Hippocampal formation (tissue), 2 donors: ENCODE measurements around the gene GPR108.

Source experiments
- DNase-seq, 2 donors: peaks; one replicate each; lab custom pipeline; 2025; lab: John Stamatoyannopoulos, UW

The GPR108 gene

DNA sequence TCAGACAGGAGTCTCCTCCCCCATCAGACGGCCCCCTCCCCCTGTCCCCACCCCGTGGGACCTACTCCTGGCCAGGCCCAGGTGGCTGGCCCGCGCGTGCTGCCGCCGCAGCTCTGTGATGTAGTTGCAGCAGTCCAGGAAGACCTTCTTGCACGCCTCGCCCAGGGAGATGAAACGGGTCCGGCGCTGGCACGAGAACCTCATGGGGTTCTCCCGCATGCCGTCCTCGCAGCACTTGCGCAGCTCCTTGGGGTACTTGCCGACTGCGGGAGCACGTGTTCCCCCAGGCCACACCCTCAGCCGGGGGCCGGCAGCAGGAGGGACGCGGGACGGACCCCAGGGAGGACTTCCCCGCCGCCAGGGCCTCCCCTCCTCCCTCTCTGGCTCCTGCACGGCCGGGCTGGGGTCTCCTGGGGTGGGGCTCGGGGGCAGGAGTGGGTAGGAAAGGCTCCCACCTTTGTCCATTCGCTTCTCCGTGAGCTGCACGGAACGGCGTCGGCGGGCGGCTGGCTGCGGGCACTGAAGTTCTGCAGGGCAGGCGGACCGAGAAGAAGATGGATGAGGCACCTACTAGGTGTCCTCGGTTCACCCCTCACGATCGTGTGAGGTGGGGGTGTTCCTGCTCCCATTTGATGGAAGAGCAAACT is 30.2 kb downstream of the GPR108 start:
- no peak for DNase-seq

DNA sequence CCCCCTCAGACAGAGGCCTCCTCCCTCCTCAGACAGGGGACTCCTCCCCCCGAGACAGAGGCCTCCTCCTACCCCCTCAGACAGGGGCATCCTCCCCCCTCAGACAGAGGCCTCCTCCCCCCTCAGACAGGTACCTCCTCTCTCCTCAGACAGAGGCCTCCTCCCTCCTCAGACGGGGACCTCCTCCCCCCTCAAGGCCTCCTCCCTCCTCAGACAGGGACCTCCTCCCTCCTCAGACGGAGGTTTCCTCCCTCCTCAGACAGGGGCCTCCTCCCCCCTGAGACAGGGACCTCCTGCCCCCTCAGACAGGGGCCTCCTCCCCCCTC is 30.8 kb downstream of the GPR108 start:
- DNase-seq, result no peak

DNA sequence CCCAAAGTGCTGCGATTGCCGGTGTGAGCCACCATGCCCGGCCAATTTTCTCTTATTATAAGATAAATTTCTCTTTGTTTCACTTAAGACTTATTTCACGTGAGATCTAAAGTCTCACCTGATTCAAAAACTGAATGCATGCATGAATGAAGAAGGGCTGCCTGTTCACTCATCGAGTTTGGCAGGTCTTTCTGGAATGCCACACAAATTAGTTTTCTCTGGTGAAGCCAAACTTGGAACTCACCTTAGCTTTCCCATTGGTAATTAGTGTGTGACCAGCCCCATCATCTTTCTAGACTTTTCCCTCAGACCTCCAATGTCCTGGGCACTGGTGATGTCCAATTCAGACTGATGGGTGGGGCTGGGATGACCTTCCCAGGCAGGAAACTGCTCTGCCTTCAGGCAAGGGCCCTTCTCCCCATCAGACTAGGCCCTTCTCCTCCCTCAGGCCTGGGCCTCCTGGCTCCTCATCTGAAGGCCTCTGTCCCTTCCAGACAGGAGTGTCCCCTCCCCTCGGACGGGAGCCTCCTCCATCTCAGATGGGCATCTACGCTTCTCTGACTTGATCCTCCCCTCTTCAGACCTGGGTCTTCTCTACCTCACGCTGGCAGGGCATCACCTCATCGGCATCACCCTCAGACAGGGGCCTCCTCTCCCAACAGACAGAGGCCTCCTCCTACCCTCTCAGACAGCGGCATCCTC is 31.3 kb downstream of the GPR108 start:
- no peak for DNase-seq

DNA sequence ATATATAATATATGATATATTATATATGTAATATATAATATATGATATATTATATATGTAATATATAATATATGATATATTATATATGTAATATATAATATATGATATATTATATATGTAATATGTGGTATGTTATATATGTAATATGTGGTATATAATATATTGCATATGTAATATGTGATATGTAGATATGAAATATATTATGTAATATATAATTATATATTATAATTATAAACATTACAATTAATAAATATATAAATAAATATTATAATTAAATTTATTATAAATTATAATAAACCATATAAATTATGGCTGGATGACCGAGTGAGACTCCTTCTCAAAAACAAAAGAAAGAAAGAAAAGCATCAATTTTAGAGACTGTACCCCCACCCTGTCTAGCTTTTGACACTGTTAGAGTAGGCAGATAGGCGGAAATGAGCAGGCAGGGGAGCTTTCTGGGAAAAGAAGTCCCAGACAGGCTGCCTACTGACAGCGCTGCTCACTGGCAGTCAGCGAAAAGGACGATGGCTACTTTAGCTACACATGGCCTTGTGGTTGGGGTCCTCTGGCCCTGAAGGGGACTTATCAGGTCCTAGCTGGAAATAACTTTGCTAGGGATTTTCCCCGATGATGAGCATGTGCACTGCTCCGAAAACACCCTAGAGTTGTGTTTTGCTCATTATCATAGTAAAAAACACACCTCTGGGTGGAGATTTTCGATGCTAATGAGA is 36.6 kb downstream of the GPR108 start:
- no peak for DNase-seq

DNA sequence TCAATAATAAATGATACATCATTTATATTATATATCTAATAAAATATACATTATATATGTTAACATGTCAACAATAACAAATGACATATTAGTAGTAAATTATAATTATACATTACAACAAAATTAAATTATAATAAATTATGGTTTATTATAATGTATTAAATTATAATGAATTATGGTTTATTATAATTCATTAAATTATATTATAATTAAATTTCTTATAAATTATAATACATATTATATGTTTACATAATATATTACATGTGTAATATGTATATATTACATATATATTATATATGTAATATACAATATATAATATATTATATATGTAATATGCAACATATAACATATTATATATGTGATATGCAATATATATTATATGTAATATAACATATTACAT is 37.4 kb downstream of the GPR108 start:
- no peak for DNase-seq

DNA sequence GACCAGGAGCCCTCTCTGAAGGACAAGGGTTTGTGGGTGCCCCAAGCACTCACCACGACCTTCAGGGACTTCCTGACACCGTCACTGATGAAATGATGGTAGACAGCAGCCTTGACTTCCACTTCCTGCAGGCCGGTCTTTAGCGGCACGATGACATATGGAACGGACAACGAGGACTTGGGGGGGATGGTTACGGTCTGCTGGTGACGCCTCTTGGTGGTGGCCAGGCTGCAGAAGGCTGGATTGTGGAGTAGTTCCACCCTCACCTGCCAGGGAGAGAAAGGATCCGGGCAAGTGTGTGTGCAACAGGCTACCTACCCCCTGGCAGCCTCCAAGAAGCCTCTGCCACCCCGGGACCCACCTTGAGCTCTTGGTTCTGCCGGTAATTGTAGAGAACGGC is 40.1 kb downstream of the GPR108 start:
- DNase-seq, result no peak

DNA sequence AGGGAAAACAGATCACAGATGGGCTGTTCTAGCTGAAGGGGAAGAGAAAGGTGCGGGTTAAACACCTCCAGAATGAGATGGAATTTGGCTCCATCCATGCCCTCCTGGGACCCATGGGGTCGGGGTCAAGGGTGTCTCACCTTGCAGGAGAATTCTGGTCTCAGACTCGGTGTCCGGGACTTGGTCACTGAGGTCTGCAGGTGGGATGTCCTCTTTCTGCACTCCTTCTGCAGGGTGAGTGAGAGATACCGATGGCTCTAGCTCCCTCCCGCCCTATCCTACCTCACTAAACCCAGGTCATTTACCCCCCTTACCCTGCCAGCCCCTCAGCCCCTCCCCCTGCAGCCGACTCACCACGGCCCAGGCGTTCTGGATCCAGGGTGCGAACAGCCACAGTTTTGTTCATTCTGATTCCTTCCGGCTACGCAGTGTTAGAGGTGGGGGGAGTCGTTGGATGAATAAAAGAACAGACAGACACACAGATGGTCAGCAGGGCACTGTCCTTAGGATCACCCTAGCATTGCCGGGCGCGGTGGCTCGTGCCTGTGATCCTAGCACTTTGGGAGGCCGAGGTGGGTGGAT is 41.0 kb downstream of the GPR108 start:
- no peak for DNase-seq

DNA sequence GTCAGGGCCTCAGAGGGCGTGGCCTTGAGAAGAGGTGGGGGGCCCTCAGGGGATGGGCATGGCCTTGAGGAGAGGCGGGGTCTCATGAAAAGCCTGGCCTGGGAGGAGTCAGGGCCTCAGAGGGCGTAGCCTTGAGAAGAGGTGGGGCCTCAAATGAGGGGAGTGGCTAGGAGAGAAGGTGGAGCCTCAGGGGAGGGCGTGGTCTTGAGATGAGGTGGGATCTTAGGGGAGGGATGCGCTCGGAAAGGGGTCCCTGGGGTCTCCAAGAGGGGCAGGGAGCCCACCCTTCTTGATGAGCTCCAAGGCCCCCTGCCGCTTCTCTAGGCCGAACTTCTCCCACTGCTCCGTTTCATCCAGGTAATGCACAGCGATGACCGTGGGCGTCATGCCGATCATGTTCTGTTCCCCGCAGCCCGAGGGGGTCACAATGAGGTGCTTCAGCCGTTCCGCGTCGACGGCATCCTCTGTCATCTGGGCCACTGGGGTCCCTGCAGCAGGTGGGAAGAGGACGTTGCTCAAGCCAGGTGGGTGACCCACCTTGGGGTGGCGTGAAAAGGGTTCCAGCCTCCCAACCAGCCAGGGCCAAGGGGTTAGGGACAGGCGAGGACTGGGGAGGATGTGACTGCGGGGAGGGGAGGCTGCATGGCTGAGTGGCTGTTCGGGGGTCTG is 43.1 kb downstream of the GPR108 start:
- DNase-seq, result no peak

DNA sequence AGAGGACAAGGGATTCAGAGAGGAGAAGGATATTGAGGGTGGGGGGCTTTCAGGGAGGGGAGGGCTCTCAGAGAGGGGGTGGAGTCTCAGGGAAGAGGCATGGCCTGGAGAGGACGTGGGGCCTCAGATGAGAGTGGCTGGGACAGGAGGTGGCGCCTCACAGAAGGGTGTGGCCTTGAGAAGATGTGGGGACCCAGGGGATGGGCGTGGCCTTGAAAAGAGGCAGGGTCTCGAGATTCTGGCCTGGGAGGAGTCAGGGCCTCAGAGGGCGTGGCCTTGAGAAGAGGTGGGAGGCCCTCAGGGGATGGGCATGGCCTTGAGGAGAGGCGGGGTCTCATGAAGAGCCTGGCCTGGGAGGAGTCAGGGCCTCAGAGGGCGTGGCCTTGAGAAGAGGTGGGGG is 43.7 kb downstream of the GPR108 start:
- no peak for DNase-seq

DNA sequence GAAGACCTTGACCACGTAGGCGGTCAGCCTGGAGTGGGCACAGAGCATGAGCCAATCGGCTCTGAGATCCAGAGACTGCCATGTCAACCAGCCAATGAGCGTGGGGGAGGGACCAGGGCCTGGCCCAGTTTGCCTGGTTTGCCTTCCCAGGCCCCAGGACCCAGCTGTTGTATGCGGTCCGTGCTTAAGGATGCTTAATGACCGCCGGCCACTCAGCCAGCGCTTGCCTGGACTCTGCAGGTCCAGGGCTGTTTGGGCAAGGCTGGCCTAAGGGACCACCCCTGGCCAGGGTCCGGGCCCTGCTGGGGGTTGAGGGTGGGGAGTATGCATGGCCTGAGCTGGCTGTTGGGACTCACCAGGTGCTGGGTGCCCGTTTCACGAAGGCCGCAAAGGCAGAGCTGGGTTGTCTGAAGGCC is 44.3 kb downstream of the GPR108 start:
- DNase-seq, result no peak

DNA sequence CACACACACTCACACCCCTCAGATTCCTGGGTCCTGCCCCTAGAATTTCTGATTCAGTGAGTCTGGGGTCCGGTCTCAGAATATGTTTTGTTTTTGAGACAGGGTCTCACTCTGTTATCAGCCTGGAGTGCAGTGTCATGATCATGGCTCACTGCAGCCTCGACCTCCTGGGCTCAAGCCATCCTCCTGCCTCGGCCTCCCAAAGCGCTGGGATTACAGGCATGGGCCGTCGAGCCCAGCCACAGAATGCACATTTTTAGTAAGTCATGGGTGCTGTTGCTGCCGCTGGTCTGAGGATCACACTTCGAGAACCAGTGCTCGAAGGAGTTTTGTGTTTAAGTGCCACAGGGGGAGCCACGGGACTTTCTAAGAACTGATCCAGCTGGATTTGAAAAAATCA is 45.4 kb downstream of the GPR108 start:
- DNase-seq, result no peak

DNA sequence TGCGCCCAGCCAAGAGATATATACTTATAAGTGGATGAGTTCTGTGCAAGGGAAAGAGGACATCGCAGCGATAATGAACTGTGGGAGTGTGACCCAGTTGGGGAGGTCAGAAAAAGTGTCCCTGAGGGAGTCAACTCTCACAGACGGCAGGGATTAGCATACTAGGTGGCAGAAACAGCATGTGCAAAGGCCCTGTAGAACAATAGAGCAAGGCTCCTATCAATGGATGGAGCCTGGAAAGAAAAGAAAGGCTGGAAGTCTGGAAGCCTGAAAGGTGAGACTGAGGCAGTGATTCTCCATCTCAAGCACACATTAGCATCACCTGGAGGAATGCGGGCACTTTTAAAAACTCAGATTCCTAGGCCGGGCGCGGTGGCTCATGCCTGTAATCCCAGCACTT is 46.0 kb downstream of the GPR108 start:
- no peak for DNase-seq

DNA sequence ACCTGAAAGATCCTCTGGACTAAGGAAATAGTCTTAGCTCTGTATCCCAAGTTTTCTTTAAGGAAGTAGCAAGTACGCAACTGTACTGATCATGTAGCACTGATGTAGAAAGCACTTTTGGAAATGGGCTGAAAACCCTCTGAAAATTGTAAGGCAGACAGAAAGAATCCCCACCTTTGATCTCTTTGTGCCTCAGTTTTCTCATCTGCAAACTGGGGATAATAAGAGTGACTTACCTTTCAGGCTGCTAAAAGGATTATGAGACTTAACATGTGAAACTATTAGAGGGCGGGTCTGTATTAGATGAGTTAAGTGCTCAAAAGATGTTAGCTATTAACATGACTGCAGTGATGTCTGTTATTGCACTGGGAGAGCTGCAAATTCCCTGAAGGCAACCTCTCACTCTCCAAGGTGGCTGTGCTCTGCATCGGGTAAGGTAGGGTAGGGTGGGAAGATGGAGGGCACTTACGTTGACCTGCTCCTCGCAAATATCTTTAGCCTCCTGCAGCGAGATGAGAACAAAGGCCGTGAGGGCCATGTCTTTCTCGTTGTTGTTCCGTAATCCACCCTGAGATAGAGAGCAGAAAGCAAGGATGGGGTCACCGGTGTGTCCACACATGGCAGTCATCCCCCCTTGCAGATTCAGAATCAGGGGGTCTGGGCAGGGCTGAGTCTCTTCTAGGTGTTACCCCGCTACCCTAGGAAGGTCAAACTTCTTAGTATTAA is 47.1 kb downstream of the GPR108 start:
- DNase-seq, result no peak

DNA sequence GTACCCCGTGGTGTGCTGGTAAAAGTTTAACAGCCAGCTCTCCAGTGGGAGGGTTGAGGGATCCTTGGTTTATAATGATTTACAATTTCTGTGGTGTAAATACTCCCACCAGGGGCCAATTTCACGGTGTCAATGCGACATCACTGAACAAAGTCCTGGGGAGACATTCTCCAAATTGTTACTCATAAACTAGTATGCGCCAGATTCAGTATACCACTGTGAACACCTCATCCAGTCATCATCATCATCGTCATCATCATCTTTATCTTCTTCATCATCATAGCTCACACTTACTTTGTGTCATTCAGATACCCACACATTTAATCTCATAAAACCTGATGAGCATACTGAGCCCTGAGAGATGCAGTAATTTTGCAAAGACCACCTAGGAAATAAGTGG is 50.3 kb downstream of the GPR108 start:
- no peak for DNase-seq

DNA sequence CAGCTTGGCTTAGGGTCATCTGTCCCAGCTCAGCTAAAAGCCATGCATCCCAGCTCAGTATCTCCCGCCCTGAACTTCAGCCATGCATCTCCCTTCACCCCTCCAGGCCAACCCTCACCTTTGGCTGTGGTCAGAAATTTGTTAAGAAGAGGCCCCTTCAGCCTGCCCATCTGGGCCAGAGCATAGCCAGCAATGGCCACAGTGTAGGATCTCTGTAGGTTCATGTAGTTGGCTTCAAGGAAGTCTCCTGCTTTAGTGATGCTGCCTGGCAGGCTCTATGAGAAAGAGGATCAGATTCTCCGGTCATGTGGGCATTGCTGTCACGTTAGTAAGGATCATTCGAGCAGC is 50.8 kb downstream of the GPR108 start:
- DNase-seq, result no peak

DNA sequence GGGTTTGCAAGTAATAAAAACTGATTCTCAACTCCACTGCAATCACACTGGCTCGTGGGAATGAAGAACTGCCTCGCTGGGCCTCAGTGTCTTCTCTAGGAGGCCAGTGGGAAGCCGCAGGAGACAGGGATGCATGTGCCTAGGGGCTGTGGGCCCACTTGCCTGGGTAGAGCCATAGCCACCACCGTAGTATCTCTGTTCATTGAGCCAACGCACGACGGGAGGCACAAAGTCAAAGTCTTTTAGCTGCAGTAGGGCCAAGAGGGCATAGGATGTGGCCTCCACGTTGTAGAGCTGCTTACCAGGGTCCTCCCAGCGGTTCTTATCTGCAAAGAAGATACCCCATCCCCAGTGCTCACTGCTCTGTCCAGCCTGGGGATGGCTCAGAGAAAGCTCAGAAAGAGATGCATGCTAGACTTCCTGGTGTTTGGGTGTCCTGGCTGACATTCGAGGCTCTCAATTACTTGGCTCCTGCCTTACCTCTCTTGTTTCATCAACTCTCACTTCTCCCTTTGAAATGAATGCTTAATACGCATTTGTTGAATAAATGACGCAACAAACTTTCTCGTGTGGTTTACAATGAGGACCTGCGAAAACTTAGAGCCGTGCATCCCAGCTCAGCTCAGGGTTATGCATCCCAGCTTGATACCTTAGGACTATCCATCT is 51.3 kb downstream of the GPR108 start:
- no peak for DNase-seq

DNA sequence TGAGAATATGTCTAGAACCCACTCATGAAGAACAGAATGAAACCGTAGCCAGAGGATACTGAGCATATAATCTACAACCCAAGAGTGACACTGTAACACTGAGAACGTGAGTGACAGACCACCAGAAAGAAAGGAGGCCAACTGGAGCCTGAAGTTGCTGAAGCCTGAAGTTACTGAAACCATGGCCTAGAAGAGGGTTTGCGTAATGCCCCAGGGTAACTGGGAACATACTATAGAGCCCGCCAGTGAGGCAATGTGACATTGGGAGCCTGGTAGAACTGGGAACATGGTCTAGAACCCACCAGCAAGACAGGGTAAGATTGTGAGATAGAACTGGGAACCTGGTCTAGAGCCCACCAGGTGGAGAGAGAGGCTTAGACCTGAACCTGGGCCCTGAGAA is 51.9 kb downstream of the GPR108 start:
- no peak for DNase-seq

DNA sequence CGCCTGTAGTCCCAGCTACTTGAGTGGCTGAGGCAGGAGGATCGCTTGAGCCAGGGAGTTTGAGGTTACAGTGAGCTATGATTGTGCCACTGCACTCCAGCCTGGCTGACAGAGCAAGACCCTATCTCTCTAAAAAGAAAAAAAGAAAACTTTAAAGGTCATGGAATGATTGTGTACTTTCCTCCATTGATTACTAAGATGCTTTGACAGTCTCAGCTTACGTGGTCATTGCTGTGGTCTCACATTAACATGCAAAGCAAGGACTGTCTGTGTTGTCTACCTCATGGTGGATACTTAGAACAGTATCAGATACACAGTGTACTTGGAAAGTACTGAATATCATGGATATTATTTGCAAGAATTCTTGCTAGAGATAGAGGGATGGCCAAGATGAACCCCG is 53.4 kb downstream of the GPR108 start:
- no peak for DNase-seq

DNA sequence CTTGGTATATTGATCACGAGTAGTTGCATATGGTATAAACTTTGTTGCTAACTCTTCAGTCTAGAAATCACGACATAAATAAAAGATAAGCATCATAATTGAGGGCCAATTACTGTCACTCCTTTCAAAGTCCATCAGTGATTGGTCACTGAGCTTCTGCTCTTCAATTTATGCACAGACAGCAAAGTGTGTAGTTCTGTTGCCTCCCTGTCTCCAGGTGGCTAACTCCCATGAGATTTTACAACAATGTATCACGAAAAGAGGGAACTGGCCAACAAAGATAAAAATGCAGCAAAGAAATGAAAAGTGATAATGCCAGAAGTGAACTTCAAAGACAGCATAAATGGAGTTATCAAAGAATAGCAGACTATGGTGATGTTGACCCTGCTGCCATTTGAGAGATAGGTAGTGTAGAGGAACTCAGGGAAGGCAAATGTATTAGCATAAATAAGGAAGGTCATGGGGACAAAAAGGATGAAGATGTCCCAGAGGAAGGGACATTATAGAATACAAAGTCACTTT is 54.7 kb downstream of the GPR108 start:
- no peak for DNase-seq

DNA sequence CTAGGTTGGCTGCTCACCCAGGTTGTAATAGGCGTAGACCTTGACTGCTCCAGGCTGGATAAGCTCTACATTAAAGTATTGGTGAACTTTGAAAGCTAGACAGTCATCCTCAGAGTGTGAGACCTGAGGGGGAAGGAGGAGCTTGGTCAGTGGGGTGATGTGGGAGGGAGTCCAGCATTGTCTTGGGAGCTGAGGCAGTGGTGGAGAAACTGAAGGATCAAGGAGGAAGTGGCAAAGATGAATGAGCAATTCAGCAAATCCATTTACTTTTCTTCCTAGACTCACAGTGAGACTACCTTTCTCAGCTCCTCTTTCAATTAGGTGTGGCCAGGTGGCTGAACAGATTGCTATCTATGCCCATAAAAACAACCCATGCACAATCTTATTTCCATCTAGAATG is 57.2 kb downstream of the GPR108 start:
- DNase-seq, result no peak
